ENCODE results near the gene NFATC1. TPM values are rescaled to one million over a fixed set of nuclear protein-coding genes. Genes with fewer than 3 reads are reported as not detected.
A peak's percentile ranks its signal among the peaks of the same experiment; 100 is the strongest.
"Not testable (repeated sequence)": the region's sequence is repeated elsewhere in the genome, so short reads cannot be mapped to it uniquely, and the experiment has no call there.

Gene NFATC1
- polyA plus RNA-seq, 3 donors: 4.6 to 7.0 (median 5.2) TPM

DNA sequence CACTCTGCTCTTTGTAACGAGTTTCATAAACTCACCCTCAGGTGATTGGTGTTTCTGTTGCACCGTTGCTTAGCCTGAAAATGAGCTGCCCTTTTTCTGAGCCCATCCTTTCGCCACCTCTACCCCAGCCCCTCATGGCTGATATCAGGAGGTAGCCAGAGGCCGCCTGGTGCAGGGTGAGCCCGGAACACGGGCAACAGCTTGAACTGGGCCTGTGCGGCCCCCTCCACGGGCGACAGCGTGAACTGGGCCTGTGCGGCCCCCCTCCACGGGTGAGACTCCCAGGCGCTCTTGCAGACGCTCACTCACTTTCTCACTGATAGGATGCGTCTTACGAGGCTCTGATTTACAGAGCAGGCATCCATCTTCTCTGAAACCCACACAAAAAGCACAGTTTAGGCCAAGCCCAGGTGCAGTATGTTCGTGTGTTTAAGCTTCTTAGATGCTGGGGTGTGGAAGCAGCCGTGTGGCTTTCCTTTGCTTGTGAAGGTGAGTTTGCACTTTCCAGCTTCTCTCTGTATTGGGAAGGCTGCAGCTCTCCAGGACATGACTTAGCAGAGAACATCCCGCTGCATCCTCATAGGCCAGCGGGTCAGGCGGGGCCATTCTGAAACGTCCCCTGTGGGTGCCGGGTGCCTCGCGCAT lies 83.5 kb downstream of the NFATC1 start:
- no peak for DNase-seq (ENCODE audit: extremely low read depth in 1 of 11, low read depth in 9 of 11, low spot score in 4 of 11)

DNA sequence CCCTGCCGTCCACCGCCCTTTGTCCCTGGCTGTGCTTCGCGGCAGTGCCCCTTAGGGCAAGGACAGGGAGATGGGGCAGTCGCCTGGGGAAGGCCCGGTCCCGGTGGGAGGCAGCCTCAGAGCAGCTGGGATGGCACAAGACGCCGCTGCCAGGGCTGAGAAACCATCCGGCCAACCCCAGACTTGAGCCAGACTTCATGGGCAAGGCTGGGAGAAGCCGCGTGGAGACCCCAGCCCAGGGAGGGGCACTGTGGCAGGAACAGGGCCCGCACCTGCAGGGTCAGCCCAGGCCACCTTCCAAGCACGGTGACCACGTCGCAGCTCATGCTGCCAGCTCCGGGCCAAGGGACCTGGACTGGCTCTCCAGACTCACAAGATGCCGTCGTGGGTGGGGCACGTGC lies 84.0 kb downstream of the NFATC1 start:
- DNase-seq (ENCODE audit: extremely low read depth in 1 of 11, low read depth in 9 of 11, low spot score in 4 of 11): no peak

DNA sequence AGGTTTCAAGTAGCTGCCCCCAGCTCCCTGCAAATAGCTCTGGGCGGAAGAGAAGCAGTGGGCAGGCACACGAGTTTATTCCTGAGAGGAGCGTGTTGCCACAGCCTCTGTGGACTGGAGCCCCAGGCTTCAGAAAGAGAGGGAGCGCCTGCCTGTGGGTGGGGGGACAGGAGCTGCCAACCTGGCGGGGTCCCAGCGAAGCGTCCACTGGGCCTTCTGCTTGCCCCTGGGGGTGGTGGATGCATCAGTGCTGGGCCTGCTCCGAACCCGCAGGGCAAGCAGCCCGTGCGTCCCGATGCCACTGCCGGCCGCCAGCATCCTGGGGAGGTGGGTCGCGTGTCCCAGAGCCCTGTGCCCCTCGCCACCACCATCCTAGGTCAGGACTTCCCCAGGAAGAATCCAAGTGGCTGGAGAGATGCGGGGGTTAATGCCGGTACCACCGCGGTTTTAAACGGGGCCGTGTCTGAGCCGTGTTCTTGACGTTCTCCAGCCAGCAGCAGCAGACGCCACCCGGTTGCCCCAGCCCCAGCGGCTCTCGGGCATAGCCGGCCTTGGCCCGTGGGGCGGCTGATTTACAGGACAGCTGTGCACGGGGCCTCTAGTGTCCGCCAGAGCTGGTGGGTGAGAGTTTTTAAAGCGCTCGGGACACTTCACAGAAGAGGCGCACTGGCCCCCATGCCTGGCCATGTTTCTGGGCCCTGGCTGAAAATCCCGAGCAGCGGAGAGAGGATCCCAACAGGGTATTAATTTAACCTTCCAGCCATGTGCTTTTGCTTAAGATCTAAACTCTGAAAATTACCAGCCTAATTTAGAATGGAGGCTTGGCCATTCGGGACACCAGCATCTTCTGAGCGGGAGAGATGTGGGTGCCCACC lies 84.7 kb downstream of the NFATC1 start:
- DNase-seq (ENCODE audit: extremely low read depth in 1 of 11, low read depth in 9 of 11, low spot score in 4 of 11): no peak

DNA sequence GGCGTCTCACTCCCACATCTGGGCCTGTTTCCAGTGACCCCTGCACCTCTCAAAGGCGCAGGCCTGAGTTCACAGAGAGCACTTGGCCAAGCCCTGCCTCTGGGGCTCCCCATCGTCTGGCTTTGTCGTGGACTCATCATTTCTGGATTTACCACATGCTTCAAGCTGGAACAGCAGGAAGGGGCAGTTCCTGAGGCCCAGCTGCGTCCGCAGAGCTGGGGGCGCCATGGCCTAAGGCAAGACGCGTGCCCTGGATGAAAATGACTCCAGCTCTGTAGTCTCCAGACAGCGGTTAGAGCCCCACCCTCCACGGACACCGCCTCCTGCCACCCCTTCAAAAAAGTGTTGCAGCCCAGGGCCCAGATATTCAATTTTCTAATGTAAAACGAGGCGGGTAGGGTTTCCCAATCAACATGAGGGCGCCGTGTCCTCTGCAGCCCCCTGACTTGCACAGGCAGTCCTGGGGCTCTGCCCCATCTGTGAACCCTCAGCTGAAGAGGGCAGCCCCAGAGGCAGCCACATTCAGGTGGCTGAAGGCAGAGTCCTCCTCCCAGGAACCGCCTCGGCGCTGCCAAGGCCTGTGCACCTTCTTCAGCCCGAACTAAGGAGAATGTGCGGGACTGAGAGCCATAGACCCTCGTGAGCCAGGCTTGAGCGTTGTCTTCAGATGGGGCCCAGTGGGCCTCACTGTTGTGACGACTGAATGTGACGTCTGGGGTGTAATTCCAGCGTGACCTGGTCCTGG lies 85.5 kb downstream of the NFATC1 start:
- no peak for DNase-seq (ENCODE audit: extremely low read depth in 1 of 11, low read depth in 9 of 11, low spot score in 4 of 11)

DNA sequence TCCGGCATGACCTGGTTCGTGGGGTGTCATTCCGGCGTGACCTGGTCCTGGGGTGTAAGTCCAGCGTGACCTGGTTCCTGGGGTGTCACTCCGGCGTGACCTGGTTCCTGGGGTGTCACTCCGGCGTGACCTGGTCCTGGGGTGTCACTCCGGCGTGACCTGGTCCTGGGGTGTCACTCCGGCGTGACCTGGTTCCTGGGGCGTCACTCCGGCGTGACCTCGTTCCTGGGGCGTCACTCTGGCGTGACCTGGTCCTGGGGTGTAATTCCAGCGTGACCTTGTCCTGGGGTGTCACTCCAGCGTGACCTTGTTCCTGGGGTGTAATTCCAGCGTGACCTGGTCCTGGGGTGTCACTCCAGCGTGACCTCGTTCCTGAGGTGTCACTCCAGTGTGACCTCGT lies 87.7 kb downstream of the NFATC1 start:
- DNase-seq (ENCODE audit: extremely low read depth in 1 of 11, low read depth in 9 of 11, low spot score in 4 of 11): not testable (repeated sequence)

DNA sequence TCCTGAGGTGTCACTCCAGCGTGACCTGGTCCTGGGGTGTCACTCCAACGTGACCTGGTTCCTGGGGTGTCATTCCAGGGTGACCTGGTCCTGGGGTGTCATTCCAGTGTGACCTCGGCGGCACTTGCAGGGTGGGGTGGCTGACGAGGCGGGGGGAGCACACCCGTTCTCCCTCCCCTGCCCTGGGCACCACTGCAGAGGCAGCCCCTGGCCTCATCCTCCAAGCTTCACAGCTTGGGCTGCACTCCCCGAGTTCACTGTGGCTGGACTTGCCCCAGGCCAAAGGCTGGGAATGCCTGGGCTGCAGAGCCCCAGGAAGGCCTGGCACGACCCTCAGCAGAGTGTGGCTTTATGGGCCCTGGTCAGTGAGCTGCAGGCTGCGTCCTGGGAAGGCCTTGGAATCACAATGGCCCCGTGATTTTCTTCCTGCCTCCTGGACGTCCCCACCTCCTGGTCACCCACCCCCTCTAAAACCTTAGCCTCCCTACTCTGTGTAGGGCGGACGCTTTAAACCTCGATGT lies 88.3 kb downstream of the NFATC1 start:
- no peak for DNase-seq (ENCODE audit: extremely low read depth in 1 of 11, low read depth in 9 of 11, low spot score in 4 of 11)

DNA sequence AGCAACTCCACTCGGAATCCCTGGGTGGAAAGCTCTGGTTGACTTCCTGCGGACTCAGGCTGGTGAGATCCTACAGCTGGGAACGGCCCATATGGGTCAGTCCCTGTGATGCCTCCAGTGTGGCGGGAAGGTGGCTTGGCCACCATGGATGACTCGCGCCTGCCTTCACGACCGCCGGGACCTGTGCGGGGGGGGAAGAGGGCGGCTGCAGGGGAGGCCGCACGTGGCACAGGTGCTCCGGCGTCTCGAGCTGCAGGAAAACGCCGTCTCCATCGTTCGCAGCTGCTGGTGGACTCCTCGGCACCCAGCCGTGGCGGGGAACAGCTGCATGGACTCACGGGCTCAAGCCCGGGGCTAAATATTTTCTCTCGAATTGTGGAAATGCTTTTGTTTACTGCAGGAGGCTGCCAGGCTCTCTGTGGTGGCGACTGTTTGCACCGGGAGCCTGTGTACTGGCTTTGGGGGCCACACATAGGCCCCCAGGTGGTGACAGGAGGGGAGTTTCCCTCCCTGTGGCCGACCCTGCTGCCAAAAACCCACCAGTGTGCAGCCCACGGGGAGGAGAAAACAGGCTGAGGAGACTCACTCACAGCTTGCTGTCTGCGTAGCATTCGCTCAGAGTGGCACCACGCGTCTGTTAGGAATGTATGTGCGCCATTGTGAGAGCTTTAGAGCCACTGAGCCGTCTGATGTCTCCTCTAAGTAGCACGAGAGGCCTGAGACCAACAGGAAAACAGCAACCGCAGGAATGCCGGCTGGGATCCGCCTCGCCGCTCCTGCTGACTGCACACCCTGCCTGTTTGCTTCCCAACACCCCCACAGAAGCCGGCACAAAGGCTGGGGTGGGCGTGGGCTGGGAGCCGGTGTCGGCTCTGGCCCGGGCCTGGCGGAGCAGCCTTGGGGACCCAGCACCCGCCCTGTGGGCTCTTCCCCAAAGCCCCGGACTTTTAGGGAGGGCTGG lies 89.2 kb downstream of the NFATC1 start:
- DNase-seq (ENCODE audit: extremely low read depth in 1 of 11, low read depth in 9 of 11, low spot score in 4 of 11): peak in 5 of 11 donors; percentile 62 to 80 (median 74)

DNA sequence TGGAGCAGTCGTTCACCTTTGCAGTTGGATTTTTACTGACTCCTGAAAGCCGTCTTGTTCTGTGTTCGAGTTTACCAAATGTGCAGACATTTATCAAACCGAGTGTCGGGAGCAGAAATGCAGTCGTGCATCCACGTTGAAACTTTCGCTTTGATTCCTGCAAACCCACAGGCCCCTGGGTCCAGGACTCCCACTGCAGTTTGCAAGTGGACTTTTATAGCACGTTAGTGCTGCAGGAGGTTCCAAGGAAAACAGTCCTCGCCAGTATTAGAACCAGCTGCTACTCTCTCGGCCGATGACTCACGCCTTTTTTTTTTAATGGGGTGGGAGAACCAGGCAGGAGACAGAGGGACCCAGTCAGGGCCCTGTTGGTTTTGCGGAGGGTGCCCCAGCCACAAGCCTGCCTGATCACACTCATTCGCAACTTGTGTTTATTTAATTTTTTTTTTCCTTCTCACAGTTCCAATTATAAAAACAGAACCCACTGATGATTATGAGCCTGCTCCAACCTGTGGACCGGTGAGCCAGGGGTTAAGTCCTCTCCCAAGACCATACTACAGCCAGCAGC lies 90.1 kb downstream of the NFATC1 start:
- no peak for DNase-seq (ENCODE audit: extremely low read depth in 1 of 11, low read depth in 9 of 11, low spot score in 4 of 11)

DNA sequence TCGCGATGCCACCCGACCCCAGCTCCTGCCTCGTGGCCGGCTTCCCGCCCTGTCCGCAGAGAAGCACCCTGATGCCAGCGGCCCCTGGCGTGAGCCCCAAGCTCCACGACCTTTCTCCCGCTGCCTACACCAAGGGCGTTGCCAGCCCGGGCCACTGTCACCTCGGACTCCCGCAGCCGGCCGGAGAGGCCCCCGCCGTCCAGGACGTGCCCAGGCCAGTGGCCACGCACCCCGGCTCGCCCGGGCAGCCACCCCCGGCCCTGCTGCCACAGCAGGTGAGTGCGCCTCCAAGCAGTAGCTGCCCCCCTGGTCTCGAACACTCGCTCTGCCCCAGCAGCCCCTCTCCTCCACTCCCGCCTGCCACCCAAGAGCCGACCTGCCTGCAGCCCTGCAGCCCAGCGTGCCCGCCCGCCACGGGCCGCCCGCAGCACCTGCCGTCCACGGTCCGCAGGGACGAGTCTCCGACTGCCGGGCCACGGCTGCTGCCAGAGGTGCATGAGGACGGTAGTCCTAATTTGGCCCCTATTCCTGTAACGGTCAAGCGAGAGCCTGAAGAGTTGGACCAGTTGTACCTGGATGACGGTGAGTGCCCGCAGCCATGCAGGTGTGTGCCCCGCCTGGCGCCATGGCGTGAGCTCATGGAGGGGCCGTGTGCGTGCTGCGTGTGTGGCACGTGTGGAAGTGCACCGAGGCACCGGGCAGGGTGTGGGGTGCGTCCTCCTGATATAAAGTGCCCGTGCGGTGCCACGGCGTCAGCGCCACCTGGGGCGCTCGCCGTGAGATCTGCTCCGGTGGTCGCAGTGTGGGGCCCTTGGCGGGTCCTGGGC lies 90.8 kb downstream of the NFATC1 start:
- no peak for DNase-seq (ENCODE audit: extremely low read depth in 1 of 11, low read depth in 9 of 11, low spot score in 4 of 11)

DNA sequence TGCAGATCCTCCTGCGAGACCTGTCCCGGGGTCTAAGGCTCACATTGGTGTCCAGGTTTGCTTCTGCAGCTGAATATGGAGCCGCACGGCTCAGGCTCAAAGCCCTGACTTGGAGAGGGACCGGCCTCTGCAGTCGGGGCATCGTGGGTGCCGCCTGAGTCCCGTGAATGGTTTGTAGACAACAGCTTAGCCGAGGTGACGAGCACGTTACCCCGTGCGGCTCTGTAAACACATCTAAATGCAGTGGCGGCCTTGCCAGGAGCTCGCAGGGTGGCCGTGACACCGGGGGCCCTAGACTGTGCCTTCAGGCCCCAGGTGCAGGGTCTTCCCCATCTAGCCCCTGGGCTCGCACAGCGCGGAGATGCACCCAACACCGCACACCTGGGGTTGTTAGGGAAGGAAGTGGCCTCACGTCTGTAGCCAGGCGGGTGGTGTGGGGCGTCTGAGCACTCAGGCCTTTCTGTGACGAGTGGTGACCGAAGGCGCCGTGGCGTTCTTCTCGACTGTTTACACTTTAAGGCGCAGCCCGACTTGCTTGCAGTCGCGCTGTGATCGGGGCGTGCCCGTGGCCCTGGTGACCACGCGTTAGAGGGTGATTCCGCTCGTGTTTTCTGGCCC lies 91.6 kb downstream of the NFATC1 start:
- DNase-seq (ENCODE audit: extremely low read depth in 1 of 11, low read depth in 9 of 11, low spot score in 4 of 11): no peak

DNA sequence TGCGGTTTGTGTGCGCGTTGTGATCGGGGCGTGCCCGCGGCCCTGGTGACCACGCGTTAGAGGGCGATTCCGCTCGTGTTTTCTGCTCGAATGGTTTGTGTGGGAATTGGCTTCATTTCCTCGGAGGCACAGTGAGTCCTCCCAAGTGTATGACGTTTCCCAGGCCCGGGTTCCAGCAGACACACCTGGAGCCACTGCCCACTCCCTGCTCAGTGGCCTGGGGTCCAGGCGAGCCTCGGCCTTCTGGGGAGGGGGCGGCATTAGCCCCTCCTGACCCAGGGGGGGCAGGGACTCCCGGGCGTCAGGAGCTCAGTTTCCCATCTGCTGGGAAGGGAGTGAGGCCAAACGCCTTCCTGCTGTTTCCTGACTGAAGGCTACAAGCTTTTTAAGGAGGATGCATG lies 92.1 kb downstream of the NFATC1 start:
- no peak for DNase-seq (ENCODE audit: extremely low read depth in 1 of 11, low read depth in 9 of 11, low spot score in 4 of 11)

DNA sequence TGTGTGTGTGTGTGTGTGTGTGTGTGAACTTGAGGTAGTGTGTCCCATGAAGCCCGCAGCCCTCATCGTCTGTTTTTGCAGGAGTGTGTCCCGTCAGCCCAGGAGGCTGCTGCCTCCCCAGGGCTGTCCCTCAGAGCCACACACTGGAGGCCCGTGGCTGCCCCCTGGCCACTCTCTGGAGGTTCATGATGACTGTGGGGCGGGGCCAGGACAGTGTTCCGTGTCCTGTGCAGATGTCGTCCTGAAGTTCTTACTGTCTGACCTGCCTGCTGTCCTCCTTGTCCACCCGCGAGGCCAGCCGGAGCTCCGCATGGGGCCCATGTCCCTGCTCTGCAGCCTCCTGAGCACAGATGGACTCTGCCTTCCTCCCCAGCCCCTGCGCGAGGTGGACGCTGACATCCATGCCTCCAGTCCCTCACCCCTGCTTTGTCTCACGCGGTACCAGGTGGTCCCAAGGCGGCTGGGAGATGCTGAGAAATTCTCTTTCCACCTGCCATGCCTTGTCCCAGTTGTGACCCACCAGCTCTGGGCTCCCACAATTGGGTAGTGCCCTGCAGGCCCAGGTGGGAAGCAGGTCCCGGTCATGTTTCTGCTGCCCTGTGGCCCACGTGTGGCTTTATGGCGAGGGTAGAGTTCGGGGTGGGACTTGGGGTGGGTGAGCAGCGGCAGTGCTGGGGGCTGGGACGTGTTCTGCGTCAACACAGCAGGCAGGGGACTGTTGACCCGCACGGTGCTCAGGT lies 92.8 kb downstream of the NFATC1 start:
- DNase-seq (ENCODE audit: extremely low read depth in 1 of 11, low read depth in 9 of 11, low spot score in 4 of 11): no peak

DNA sequence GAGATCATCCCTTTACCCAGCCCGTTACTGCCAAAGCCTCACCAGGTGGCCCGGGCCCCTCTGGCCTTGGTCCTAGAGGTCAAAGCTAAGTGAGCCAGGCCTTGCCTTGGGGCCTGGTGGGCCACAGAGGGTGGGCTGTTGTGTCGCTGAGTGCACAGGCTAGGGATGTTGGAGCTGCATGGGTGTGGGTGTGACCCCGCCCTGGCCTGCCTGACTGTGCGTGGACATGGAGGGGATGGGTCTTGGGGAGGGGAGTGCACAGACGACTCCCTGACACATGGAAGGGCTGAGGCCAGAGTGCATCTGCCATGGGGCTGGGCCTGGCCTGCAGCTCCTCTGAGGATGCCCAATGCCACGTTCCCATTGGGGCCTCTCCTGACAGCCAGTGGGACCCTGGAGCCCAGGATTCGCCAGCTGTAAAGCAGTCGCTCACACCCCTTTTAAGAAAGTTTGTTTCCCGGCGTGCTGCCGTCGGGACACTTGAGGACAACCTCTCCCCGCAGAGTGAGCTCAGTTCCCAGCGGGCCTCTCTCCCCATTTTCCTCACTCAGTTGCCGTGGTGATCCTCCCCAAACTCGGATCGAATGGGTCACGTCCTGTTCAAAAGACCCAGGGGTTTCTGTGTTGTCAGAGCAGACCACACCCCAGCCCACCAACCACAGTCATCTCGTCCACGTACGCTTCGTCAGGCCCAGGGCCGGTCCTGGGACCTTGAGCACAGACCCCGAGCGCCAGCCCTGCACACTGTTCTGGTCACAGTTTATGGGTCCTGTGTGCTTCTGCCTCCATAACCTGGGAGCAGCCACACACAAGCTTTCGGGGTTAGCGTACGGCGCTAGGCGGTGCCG lies 93.5 kb downstream of the NFATC1 start:
- DNase-seq (ENCODE audit: extremely low read depth in 1 of 11, low read depth in 9 of 11, low spot score in 4 of 11): no peak

DNA sequence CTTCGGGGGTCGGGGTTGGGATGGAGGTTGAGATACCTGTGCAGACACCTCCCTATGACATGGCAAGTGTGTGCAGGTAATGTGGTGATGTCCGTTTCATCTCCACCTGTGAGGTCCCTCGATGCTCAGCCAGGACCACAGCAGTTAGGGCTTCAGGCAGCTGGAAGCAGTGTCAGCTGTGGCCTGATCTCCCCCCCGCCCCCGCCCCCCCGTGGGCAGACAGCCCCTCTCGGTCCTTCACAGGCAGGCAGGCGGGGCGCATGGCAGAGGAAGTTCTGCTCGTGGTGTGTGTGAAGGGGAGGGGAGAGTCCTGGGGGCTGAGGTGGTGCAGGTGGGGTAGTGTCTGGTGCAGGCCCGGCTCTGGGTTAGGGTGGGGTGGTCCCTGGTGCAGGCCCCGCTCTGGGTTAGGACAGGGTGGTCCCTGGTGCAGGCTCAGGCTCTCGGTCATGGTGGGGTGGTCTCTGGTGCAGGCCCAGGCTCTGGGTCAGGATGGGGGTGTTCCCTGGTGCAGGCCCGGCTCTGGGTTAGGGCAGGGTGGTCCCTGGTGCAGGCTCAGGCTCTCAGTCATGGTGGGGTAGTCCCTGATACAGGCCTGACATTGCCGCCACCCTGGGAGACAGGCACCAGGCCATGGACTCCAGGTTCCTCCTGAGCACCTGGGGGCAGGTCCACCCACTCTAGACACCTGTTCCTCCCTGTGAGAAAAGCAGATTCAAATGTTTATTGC lies 94.3 kb downstream of the NFATC1 start:
- DNase-seq (ENCODE audit: extremely low read depth in 1 of 11, low read depth in 9 of 11, low spot score in 4 of 11): no peak

DNA sequence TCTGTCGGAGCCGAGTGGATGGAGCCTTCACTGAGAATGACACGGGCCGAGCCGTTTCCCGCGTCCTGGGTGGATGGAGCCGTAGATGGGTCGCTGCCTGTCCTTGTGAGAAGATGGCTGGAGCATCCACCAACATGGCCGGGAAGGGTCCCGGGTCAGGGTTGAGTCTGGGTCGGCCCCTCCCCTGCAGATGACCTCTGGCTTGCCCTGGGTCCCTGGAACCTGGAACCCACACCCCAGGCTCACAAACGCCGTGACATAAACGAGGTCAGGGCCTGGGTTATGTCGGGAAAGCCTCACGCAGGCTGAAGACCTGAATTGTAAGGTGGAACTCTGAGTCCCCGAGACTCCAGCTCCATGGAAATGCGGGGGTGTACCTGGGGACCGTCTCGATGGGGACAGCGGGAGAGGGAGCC lies 94.9 kb downstream of the NFATC1 start:
- no peak for DNase-seq (ENCODE audit: extremely low read depth in 1 of 11, low read depth in 9 of 11, low spot score in 4 of 11)

Measured in renal cortex interstitium (tissue), 11 donors.